Loucy (cell line): Measurements from ENCODE around the gene ACP1.

Experiments
- H2AFZ ChIP-seq: fragments of 200-600 bp; sonication (generic); 2 replicates; pipeline ENCODE4 v1.6.0; 2016; ENCODE audit warnings: antibody characterized with exemption, mild to moderate bottlenecking, low read length, moderate library complexity
- H3F3A ChIP-seq: fragments of 200-600 bp; 2 replicates; pipeline ENCODE4 v1.6.0; 2016; ENCODE audit warnings: antibody characterized with exemption, low read depth, mild to moderate bottlenecking
- H3K27me3 ChIP-seq: fragments of 200-600 bp; sonication (generic); 2 replicates; pipeline ENCODE4 v1.6.1; 2014; ENCODE audit warnings: low read length, mild to moderate bottlenecking; ENCODE audit not compliant: insufficient read depth, poor library complexity, severe bottlenecking
- H3K36me3 ChIP-seq: fragments of 200-600 bp; sonication (generic); 2 replicates; pipeline ENCODE4 v1.6.1; 2016; ENCODE audit warnings: low read length; ENCODE audit not compliant: insufficient read depth
- H3K4me1 ChIP-seq: fragments of 200-600 bp; sonication (generic); 2 replicates; pipeline ENCODE4 v1.5.1; 2014; ENCODE audit warnings: low read length, mild to moderate bottlenecking; ENCODE audit not compliant: insufficient read depth, poor library complexity, severe bottlenecking
- H3K4me2 ChIP-seq: fragments of 200-600 bp; sonication (generic); 2 replicates; pipeline ENCODE4 v1.6.0; 2014; ENCODE audit warnings: antibody characterized with exemption, low read length, low read depth, mild to moderate bottlenecking; ENCODE audit not compliant: poor library complexity, severe bottlenecking
- H3K4me3 ChIP-seq: fragments of 200-600 bp; sonication (generic); 2 replicates; pipeline ENCODE4 v1.5.1; 2014; ENCODE audit warnings: low read length, mild to moderate bottlenecking, mixed read lengths; ENCODE audit not compliant: poor library complexity, severe bottlenecking
- H3K79me2 ChIP-seq: fragments of 200-600 bp; sonication (generic); 2 replicates; pipeline ENCODE4 v1.6.1; 2014; ENCODE audit warnings: low read length; ENCODE audit not compliant: insufficient read depth
- H3K9ac ChIP-seq: fragments of 200-600 bp; sonication (generic); 2 replicates; pipeline ENCODE4 v1.6.0; 2014; ENCODE audit warnings: mild to moderate bottlenecking, low read depth, low read length, moderate library complexity; ENCODE audit not compliant: poor library complexity, severe bottlenecking
- H3K9me2 ChIP-seq: fragments of 200-600 bp; sonication (generic); replicated peaks from 2 replicates; pipeline ENCODE4 v1.6.1; 2016; ENCODE audit warnings: low read depth, low read length, mixed read lengths
- H3K9me3 ChIP-seq: fragments of 200-600 bp; sonication (generic); 2 replicates; pipeline ENCODE4 v1.6.1; 2014; ENCODE audit warnings: mild to moderate bottlenecking, antibody characterized with exemption, low read length, low read depth; ENCODE audit not compliant: insufficient read depth
- H4K20me1 ChIP-seq: fragments of 200-600 bp; sonication (generic); 2 replicates; pipeline ENCODE4 v1.6.0; 2014; ENCODE audit warnings: antibody characterized with exemption, low read length, mild to moderate bottlenecking; ENCODE audit not compliant: insufficient read depth, poor library complexity, severe bottlenecking
- CTCF ChIP-seq: fragments of 200-600 bp; sonication (generic); conservative IDR thresholded peaks from 2 replicates; pipeline ENCODE4 v1.5.1; 2014; ENCODE audit warnings: mild to moderate bottlenecking, antibody characterized with exemption, low read length
- EZH2phosphoT487 ChIP-seq: fragments of 200-600 bp; IDR thresholded peaks from 2 replicates; pipeline ENCODE4 v1.6.1; 2018; ENCODE audit warnings: antibody characterized with exemption, mild to moderate bottlenecking, moderate library complexity, borderline replicate concordance

Gene ACP1

DNA sequence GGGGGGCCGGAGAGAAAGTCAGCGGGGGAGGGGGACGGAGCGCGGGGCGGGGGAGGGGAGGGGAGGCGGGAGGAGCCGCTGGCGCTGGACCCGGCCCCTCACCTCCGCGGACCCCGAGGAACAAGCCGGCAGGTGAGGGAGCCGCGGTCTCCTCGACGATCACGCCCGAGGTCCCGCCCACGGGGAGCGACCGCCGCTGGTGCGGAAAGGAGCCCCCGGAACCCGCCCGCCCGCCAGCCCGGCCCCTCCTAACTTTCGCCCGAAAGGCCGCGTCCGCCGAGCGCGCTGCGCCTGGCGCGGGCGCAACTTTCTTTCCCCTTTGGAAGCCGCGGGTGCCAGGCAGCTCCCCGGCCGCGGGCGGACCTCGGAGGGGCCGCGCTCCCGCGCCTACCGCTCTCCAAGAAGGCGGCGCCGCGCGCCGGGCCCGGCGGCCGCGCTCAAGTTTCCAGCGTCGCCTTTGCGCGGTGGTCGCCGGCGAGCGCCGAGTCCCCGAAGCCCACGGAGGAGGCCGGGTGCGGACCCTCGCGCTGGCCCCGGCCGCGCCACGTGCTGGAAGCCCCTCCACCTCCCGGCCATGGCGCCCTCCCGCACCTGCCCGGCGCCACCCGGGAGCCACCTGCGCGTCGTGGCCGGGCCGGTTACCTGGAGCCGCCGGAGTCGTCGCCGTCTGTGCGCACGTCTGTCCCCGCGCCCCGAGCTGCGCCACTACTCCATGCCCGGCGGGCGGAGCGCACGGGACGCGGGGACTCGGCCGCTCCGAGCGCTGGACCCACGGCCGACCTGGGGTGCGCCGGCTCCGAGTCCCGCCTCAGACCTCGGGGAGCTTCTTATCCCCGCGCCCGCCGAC lies 23.4 kb downstream of the ACP1 start, which contains the start of gene ALKAL2:
TSS of gene ALKAL2 (minus strand) at position 181 of the 847 bp plus-strand sequence. CDS start 256 bp downstream, outside the sequence.
- no peaks in the 10 kb centered on the region for H3K4me1 ChIP-seq
- no peak within 1 kb of the TSS for H3K4me3 ChIP-seq
- no peaks in the 10 kb centered on the region for H3K79me2 ChIP-seq
- no peak within 1 kb of the TSS for H3K4me2 ChIP-seq
- no peaks in the 10 kb centered on the region; the same call in 1 of the 2 replicates for H3K36me3 ChIP-seq
- no peak within 1 kb of the TSS for H2AFZ ChIP-seq
- no peaks in the 10 kb centered on the region for H3F3A ChIP-seq
- no peaks in the 10 kb centered on the region for H4K20me1 ChIP-seq
- H3K9ac ChIP-seq: no peak within 1 kb of the TSS
- no peaks in the 10 kb centered on the region for H3K9me3 ChIP-seq
- TF ChIP-seq CTCF: no peak
- TF ChIP-seq EZH2phosphoT487: no peak
- H3K27me3 ChIP-seq: no peaks in the 10 kb centered on the region
- H3K9me2 ChIP-seq: no peaks in the 10 kb centered on the region

DNA sequence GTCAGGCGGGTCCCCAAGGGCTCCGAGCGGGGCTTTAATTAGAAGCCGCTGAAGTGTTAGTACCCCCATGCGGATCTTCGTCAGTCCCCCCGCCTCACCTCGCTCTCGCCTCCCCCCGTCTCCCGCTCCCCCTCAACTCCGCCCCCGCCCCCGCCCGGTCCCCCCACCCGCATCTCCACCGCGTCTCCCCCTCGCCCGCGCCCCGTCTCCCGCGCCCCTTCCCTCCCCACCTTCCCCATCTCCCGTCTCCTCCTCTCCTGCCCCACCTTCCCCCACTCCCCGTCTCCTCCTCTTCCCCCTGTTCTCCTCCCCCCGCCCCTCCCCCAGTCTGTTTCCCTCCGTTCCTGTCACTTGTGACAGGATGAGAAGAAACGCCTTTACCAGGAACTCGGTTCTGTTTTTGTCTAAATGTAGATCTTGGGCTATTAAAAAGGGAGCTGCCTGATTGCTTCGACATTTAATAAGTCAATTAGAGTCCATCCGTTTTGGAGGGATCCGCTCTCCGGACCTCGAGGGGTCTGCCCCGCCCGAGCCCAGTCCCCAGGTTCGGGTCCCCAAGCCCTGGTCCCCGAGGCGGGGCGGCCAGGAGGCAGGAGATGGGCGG lies 24.1 kb downstream of the ACP1 start:
- Histone ChIP-seq H3K4me3 (no peak overlapping the region), H3K79me2 (no peaks in the 10 kb centered on the region), H3K36me3 (no peaks in the 10 kb centered on the region), H3K9me2 (no peaks in the 10 kb centered on the region), H3K9ac (no peak overlapping the region), H3F3A (no peaks in the 10 kb centered on the region), H3K27me3 (no peaks in the 10 kb centered on the region), H4K20me1 (no peaks in the 10 kb centered on the region), H3K4me2 (no peak overlapping the region), H3K4me1 (no peaks in the 10 kb centered on the region), H3K9me3 (no peaks in the 10 kb centered on the region), H2AFZ (no peak overlapping the region)
- TF ChIP-seq CTCF: no peak
- TF ChIP-seq EZH2phosphoT487: no peak

GRCh38 chr2:289362-290089 lies 24.8 kb downstream of the ACP1 start:
- Histone ChIP-seq H3K27me3 (no peaks in the 10 kb centered on the region), H3K4me3 (no peak overlapping the region), H2AFZ (no peak overlapping the region)

More at GRCh38 chr2:289362-290089, 24.8 kb downstream of the ACP1 start:
- Histone ChIP-seq H3K79me2 (no peaks in the 10 kb centered on the region), H3K9me2 (no peaks in the 10 kb centered on the region), H3K4me2 (no peak overlapping the region), H3F3A (no peaks in the 10 kb centered on the region), H3K9me3 (no peaks in the 10 kb centered on the region), H3K4me1 (no peaks in the 10 kb centered on the region), H3K9ac (no peak overlapping the region), H4K20me1 (no peaks in the 10 kb centered on the region), H3K36me3 (no peaks in the 10 kb centered on the region)
- no peak for TF ChIP-seq CTCF
- TF ChIP-seq EZH2phosphoT487: no peak
